Heart right ventricle (tissue), 16 donors: ENCODE data around the gene GLUD2. TPM values are rescaled to one million over a fixed set of nuclear protein-coding genes. Genes with fewer than 3 reads are reported as not detected.

Experiments used
- ATAC-seq, 8 donors: fragments of 200-7000 bp; cut with Tn5 transposase; one replicate each; pipeline ENCODE4 v1.9.1; 2020; ENCODE audit warnings: mild to moderate bottlenecking in 8 of 8, moderate library complexity in 8 of 8, moderate number of reproducible peaks in 1 of 8
- DNase-seq, 2 donors: peaks; one replicate each; pipeline ENCODE4 v3.0.0-alpha.2; 2020
- H3K27ac ChIP-seq, 10 donors: fragments of 200-600 bp; sonication (generic) in 2 of 10; one replicate each; pipeline versions ENCODE4 v1.5.0 to v1.8.0; 2020 to 2022; ENCODE audit warnings: mild to moderate bottlenecking in 3 of 10
- H3K27me3 ChIP-seq, 7 donors: fragments of 200-600 bp; one replicate each; pipeline ENCODE4 v1.8.0; 2021 to 2022; ENCODE audit warnings: mild to moderate bottlenecking in 2 of 7
- H3K36me3 ChIP-seq, 9 donors: fragments of 200-600 bp; sonication (generic) in 1 of 9; one replicate each; pipeline versions ENCODE4 v1.5.0 to v1.8.0; 2020 to 2022; ENCODE audit warnings: mild to moderate bottlenecking in 2 of 9
- H3K4me1 ChIP-seq, 9 donors: fragments of 200-600 bp; sonication (generic) in 1 of 9; one replicate each; pipeline versions ENCODE4 v1.5.0 to v1.8.0; 2020 to 2022; ENCODE audit warnings: mild to moderate bottlenecking in 4 of 9
- H3K4me3 ChIP-seq, 10 donors: fragments of 200-600 bp; sonication (generic) in 2 of 10; one replicate each; pipeline versions ENCODE4 v1.5.0 to v1.8.0; 2020 to 2022; ENCODE audit warnings: mild to moderate bottlenecking in 7 of 10, moderate library complexity in 2 of 10
- H3K9me3 ChIP-seq, 11 donors: fragments of 200-600 bp in 10 of 11; sonication (generic) in 2 of 11; one replicate each; pipeline versions ENCODE4 v1.5.0 to v1.8.0; 2013 to 2022; ENCODE audit warnings: mild to moderate bottlenecking in 2 of 11, control low read depth in 1 of 11, moderate library complexity in 1 of 11
- WGBS, 2 donors: extraction: QIAGEN DNeasy Blood & Tissue Kit; methylation state at CpG; one replicate each; pipeline ENCODE4 v1.1.7; 2013; ENCODE audit warnings: inconsistent platforms in 1 of 2; 5-methylcytosine and 5-hydroxymethylcytosine counted together
- intact Hi-C, 10 donors: fragments of 100-400 bp; cut with DNase I; formaldehyde crosslinking; loops; one replicate each; pipeline versions ENCODE4 v1.11.1 to v1.14.2; 2022
- polyA plus RNA-seq, 2 donors: library from polyadenylated mRNA; stranded (reverse); fragments of 200-250 nt; gene quantifications; one replicate each; pipeline ENCODE4 v1.2.3, GENCODE V29; 2013
- total RNA-seq, 10 donors: library from RNA; stranded (reverse); fragmentation: NEBNext Ultra II Directional in 3 of 10; extraction: Animal tissue kit (Norgen Biotek cat#: 25700) in 3 of 10; gene quantifications; one replicate each; pipeline versions ENCODE4 v1.2.1 to v1.2.4, GENCODE V29; 2021 to 2023
- TF ChIP-seq, protein P1 (sequence below), 9 donors: fragments of 200-600 bp; sonication (generic) in 2 of 9; IDR thresholded peaks; one replicate each; pipeline versions ENCODE4 v1.5.0 to v1.8.0; 2021 to 2022; ENCODE audit warnings: antibody characterized with exemption in 9 of 9, mild to moderate bottlenecking in 5 of 9, moderate library complexity in 1 of 9
- donor health status: Arrhythmogenic right ventricular cardiomyopathy.
- donor health status: ischemic (EF 13 %, LVEDD 7.1; RV severe dilation, severe dysfunction).
- donor health status: healthy with polysubstance abuse.
- donor health status: DM: no; HTN: yes; CAD: no.
- donor health status: DM: no; HTN: no; CAD: no.
- donor health status: ischemic (EF 25% LVEDD 6.9; RV normal size, moderate dysfunction).
- donor health status: ischemic (EF 25% LVEDD 5.7; RV mildly dilated, moderate dysfunction).
- donor health status: healthy.
- donor health status: DM: yes; HTN: yes; CAD: no.
- donor health status: Ischemic cardiomyopathy.
- donor health status: ischemic (EF 35%, LVEDD 5.7; RV mildly dilated, moderate dysfunction).
- donor health status: nonischemic (EF 11% LVEDD 7.7; RV severe dilation, severe dysfunction).
- donor health status: DM: yes; HTN: yes; CAD: no.
- donor health status: PGD.
- donor health status: ischemic (EF 29% LVEDD 5.4; RV normal size, mild dysfunction).
- donor health status: nonischemic (EF 23%, LVEDD 6.1; RV moderate dilation, normal function).

Gene GLUD2
- total and polyA plus RNA-seq, 12 donors: 0.62 to 1.7 (median 0.85) TPM

DNA sequence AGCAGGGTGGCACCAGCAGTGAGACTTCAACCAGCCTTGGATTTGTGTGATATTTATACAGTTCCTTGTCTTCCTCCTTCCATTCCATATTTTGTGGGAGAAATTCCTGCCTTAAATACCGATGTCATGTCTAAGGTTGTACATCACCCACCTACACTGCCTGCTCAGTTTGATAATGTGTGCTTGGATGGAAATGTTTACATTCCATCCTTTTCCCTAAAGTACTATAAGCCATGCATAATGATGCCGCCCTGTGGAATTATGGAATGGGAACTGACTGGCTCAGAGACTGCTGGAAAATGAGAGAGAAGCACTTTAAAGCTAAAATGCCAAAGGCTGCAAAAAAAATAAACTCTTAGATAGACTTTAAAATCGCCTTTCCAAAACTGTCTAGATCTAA lies 11.3 kb upstream of the GLUD2 start:
- 62 to 79% methylated on average over 3 of the region's 3 CpGs for WGBS, 2 donors
- TF ChIP-seq, protein P1, sequence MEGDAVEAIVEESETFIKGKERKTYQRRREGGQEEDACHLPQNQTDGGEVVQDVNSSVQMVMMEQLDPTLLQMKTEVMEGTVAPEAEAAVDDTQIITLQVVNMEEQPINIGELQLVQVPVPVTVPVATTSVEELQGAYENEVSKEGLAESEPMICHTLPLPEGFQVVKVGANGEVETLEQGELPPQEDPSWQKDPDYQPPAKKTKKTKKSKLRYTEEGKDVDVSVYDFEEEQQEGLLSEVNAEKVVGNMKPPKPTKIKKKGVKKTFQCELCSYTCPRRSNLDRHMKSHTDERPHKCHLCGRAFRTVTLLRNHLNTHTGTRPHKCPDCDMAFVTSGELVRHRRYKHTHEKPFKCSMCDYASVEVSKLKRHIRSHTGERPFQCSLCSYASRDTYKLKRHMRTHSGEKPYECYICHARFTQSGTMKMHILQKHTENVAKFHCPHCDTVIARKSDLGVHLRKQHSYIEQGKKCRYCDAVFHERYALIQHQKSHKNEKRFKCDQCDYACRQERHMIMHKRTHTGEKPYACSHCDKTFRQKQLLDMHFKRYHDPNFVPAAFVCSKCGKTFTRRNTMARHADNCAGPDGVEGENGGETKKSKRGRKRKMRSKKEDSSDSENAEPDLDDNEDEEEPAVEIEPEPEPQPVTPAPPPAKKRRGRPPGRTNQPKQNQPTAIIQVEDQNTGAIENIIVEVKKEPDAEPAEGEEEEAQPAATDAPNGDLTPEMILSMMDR (IDR thresholded peaks at IDR 0.05): no peak
- ATAC-seq (no peak), DNase-seq (no peak)
- no peaks in the 10 kb centered on the region for H3K9me3 ChIP-seq
- H3K36me3 ChIP-seq: no peaks in the 10 kb centered on the region
- intact Hi-C loops: no loop called here
- H3K27ac ChIP-seq: no peak overlapping the region
- no peak overlapping the region for H3K4me3 ChIP-seq
- H3K27me3 ChIP-seq: peaks cover 0 to 9% (median 0%) of the 10 kb centered on the region in 7 donors
- H3K4me1 ChIP-seq: no peaks in the 10 kb centered on the region

DNA sequence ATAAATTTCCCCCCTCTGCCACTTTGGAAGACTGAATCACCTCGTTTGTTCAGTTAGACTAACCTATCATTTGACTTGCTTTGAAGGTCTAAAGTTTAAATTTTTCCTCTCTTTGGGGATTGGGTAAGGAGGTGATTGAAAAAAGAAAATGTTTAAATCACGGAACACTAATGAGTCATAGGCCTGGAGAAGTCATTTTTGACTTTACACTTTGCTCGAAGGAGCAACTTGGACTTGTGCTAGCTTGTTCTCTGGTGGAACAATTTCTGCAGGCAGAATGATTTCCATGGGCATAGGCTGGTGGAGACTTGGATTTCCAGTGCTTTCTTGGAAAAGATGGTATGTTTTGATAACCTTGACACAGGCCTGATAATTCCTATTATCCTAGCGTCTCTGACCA lies 10.5 kb upstream of the GLUD2 start:
- intact Hi-C loops: no loop called here
- no peak for DNase-seq
- no peak overlapping the region for H3K4me3 ChIP-seq
- peaks cover 0 to 9% (median 0%) of the 10 kb centered on the region in 7 donors for H3K27me3 ChIP-seq
- TF ChIP-seq, protein P1 (IDR thresholded peaks at IDR 0.05): no peak
- no peaks in the 10 kb centered on the region for H3K36me3 ChIP-seq
- no peak overlapping the region for H3K27ac ChIP-seq
- H3K9me3 ChIP-seq: no peaks in the 10 kb centered on the region
- ATAC-seq: no peak
- H3K4me1 ChIP-seq: no peaks in the 10 kb centered on the region
- 83 to 88% methylated on average over 4 of the region's 4 CpGs for WGBS, 2 donors

DNA sequence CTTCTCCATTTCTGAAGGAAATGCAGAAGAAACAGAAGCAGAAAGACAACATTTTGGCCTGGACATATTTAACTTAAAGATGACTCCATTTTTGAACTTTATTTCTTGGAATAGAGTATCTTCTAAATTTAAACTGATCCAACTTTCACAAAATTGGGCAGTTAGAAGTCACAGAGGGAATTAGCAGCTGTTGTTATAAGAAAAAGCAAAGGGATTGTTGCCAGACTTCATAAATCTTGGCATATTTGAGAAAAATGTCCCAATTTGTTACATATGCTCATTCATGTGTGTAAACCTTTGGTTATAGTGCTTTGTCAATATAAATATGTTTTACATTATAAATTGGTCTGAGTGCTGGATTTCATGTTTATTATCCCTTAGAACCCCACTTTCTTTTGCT lies 3.4 kb downstream of the GLUD2 start:
- no peaks in the 10 kb centered on the region for H3K9me3 ChIP-seq
- no peak for DNase-seq
- TF ChIP-seq, protein P1 (IDR thresholded peaks at IDR 0.05): no peak
- H3K36me3 ChIP-seq: no peaks in the 10 kb centered on the region
- no peaks in the 10 kb centered on the region for H3K27me3 ChIP-seq
- H3K4me3 ChIP-seq: no peak overlapping the region
- intact Hi-C loops: no loop called here
- no peak overlapping the region for H3K27ac ChIP-seq
- H3K4me1 ChIP-seq: no peaks in the 10 kb centered on the region
- no peak for ATAC-seq

DNA sequence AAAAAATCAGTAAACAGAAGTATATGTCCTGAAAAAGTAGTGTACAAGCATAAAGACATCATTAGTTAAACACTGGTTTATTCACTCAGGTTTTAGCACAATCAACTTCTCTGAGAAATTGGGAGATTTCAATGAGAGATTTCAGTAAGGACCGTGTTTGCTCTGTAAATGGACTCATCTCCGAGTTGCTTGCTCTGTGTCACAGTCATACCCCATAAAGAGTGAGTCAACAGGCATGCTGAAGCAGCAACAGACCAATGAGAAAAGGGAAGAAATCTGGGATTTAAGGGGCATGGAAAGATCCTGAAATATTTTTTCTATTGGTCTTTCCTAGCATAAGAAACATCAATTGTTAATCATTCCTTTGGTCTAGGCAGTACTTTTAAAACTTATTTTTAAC lies 4.7 kb downstream of the GLUD2 start:
- WGBS, 2 donors: 89 to 94% methylated on average over 2 of the region's 2 CpGs
- Histone ChIP-seq H3K27me3 (no peaks in the 10 kb centered on the region), H3K4me1 (no peaks in the 10 kb centered on the region), H3K4me3 (no peak overlapping the region), H3K36me3 (no peaks in the 10 kb centered on the region), H3K27ac (no peak overlapping the region), H3K9me3 (no peaks in the 10 kb centered on the region)
- ATAC-seq: no peak
- no peak for DNase-seq
- TF ChIP-seq, protein P1 (IDR thresholded peaks at IDR 0.05): no peak
- intact Hi-C loops: no loop called here

DNA sequence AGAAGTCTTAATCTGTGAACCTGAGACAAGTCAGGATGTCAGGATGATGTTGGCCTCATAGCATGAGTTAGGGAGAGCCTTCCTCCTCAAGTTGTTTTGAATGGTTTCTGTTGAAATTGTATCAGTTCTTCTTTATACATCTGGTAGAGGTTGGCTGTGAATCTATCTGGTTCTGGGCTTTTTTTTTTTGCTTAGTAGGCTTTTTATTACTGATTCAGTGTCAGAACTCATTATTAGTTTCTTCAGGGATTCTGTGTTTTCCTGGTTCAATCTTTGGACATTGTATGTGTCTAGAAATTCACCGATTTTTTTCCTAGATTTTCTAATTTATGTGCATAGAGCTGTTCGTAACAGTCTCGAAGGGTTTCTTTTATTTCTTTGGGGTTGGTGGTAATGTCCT lies 14.9 kb downstream of the GLUD2 start:
- no peak for DNase-seq
- H3K27me3 ChIP-seq: no peaks in the 10 kb centered on the region
- no peak for ATAC-seq
- H3K9me3 ChIP-seq: peaks cover 0 to 16% (median 0%) of the 10 kb centered on the region in 11 donors
- TF ChIP-seq, protein P1 (IDR thresholded peaks at IDR 0.05): no peak
- no peak overlapping the region for H3K4me3 ChIP-seq
- H3K36me3 ChIP-seq: no peaks in the 10 kb centered on the region
- 95 to 97% methylated on average over 3 of the region's 3 CpGs for WGBS, 2 donors
- no peaks in the 10 kb centered on the region for H3K4me1 ChIP-seq
- intact Hi-C loops: no loop called here
- H3K27ac ChIP-seq: no peak overlapping the region
